DND-41 (cell line): ENCODE results near the gene PTPRU.

ENCODE experiments used
- ATAC-seq: fragments of 200-7000 bp; cut with Tn5 transposase; 3 replicates; pipeline ENCODE4 v1.9.1; 2021; ENCODE audit warnings: low read depth; ENCODE audit not compliant: insufficient read depth
- DNase-seq: peaks from one replicate; pipeline ENCODE4 v3.0.0-alpha.2; 2020
- H2AFZ ChIP-seq: 2 replicates; pipeline ENCODE4 v1.6.0; 2012; ENCODE audit warnings: low read depth, low read length
- H3K27ac ChIP-seq: 2 replicates; pipeline ENCODE4 v1.5.1; 2012; ENCODE audit warnings: low read length, inconsistent platforms
- H3K27me3 ChIP-seq: fragments of 200-600 bp; sonication (generic); 2 replicates; pipeline ENCODE4 v1.6.0; 2012; ENCODE audit warnings: low read length, mild to moderate bottlenecking, inconsistent platforms; ENCODE audit not compliant: insufficient read depth, poor library complexity
- H3K36me3 ChIP-seq: 2 replicates; pipeline ENCODE4 v1.5.1; 2012; ENCODE audit warnings: low read length, inconsistent platforms; ENCODE audit not compliant: insufficient read depth
- H3K4me1 ChIP-seq: 2 replicates; pipeline ENCODE4 v1.5.1; 2012; ENCODE audit warnings: mild to moderate bottlenecking, low read length; ENCODE audit not compliant: insufficient read depth
- H3K4me2 ChIP-seq: 2 replicates; pipeline ENCODE4 v1.6.0; 2012; ENCODE audit warnings: mild to moderate bottlenecking, moderate library complexity, low read length, inconsistent platforms; ENCODE audit not compliant: insufficient read depth
- H3K4me3 ChIP-seq, 2 experiments: fragments of 200-600 bp in 1 of 2; shearing (Covaris generic) in 1 of 2; 2 replicates each; pipeline ENCODE4 v1.5.1; 2012 to 2016; ENCODE audit warnings: inconsistent platforms in 2 of 2, low read length in 2 of 2, mild to moderate bottlenecking in 2 of 2, low read depth in 1 of 2, moderate library complexity in 1 of 2
- H3K79me2 ChIP-seq: 2 replicates; pipeline ENCODE4 v1.6.0; 2012; ENCODE audit warnings: low read length, inconsistent platforms; ENCODE audit not compliant: insufficient read depth
- H3K9ac ChIP-seq: 2 replicates; pipeline ENCODE4 v1.6.0; 2012; ENCODE audit warnings: low read depth, mild to moderate bottlenecking, inconsistent platforms, low read length, moderate library complexity
- H3K9me3 ChIP-seq: 2 replicates; pipeline ENCODE4 v1.5.1; 2012; ENCODE audit warnings: low read length, moderate library complexity, mild to moderate bottlenecking, inconsistent platforms; ENCODE audit not compliant: insufficient read depth, severe bottlenecking
- H4K20me1 ChIP-seq: 2 replicates; pipeline ENCODE4 v1.6.0; 2012; ENCODE audit warnings: low read length; ENCODE audit not compliant: insufficient read depth
- EZH2 ChIP-seq: IDR thresholded peaks from 3 replicates; pipeline ENCODE4 v1.6.1; 2012; ENCODE audit warnings: borderline replicate concordance, low read depth, mild to moderate bottlenecking, moderate library complexity, low read length, inconsistent platforms; ENCODE audit not compliant: severe bottlenecking
- TF ChIP-seq, protein P1 (sequence below): IDR thresholded peaks from 2 replicates; pipeline ENCODE4 v1.5.1; 2012; ENCODE audit warnings: borderline replicate concordance, low read length, moderate library complexity, mild to moderate bottlenecking; ENCODE audit not compliant: poor library complexity, severe bottlenecking; ENCODE audit errors: extremely low read depth

Gene PTPRU

GRCh38 chr1:29364101-29364678 is 127.9 kb downstream of the PTPRU start:
- DNase-seq = no peak
- no peaks in the 10 kb centered on the region for H3K79me2 ChIP-seq
- no peaks in the 10 kb centered on the region for H3K36me3 ChIP-seq
- no peaks in the 10 kb centered on the region for H3K9me3 ChIP-seq
- TF ChIP-seq, protein P1, sequence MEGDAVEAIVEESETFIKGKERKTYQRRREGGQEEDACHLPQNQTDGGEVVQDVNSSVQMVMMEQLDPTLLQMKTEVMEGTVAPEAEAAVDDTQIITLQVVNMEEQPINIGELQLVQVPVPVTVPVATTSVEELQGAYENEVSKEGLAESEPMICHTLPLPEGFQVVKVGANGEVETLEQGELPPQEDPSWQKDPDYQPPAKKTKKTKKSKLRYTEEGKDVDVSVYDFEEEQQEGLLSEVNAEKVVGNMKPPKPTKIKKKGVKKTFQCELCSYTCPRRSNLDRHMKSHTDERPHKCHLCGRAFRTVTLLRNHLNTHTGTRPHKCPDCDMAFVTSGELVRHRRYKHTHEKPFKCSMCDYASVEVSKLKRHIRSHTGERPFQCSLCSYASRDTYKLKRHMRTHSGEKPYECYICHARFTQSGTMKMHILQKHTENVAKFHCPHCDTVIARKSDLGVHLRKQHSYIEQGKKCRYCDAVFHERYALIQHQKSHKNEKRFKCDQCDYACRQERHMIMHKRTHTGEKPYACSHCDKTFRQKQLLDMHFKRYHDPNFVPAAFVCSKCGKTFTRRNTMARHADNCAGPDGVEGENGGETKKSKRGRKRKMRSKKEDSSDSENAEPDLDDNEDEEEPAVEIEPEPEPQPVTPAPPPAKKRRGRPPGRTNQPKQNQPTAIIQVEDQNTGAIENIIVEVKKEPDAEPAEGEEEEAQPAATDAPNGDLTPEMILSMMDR = no peak
- no peak for TF ChIP-seq EZH2
- no peak overlapping the region for H3K9ac ChIP-seq
- no peak overlapping the region for H3K4me2 ChIP-seq
- H3K4me3 ChIP-seq = no peak overlapping the region
- no peak for ATAC-seq
- H3K4me1 ChIP-seq = no peaks in the 10 kb centered on the region
- H2AFZ ChIP-seq = no peak overlapping the region
- H3K27me3 ChIP-seq = peaks cover 10% of the 10 kb centered on the region
- H3K27ac ChIP-seq = no peak overlapping the region
- no peaks in the 10 kb centered on the region for H4K20me1 ChIP-seq

GRCh38 chr1:29365906-29366670 is 129.8 kb downstream of the PTPRU start:
- H2AFZ ChIP-seq = no peak overlapping the region
- no peaks in the 10 kb centered on the region for H3K36me3 ChIP-seq
- DNase-seq (no peak), ATAC-seq (no peak)
- H3K79me2 ChIP-seq = no peaks in the 10 kb centered on the region
- H3K4me1 ChIP-seq = no peaks in the 10 kb centered on the region
- no peaks in the 10 kb centered on the region for H4K20me1 ChIP-seq
- TF ChIP-seq EZH2 = no peak
- TF ChIP-seq, protein P1 = no peak
- H3K4me2 ChIP-seq = no peak overlapping the region
- no peak overlapping the region for H3K4me3 ChIP-seq
- no peak overlapping the region for H3K27ac ChIP-seq
- no peak overlapping the region for H3K9ac ChIP-seq
- peaks cover 8% of the 10 kb centered on the region for H3K27me3 ChIP-seq
- no peaks in the 10 kb centered on the region for H3K9me3 ChIP-seq

GRCh38 chr1:29368936-29369932 is 132.9 kb downstream of the PTPRU start:
- no peak overlapping the region for H3K4me3 ChIP-seq
- no peak overlapping the region for H3K27ac ChIP-seq
- H3K27me3 ChIP-seq = peaks cover 6% of the 10 kb centered on the region
- no peaks in the 10 kb centered on the region for H3K4me1 ChIP-seq
- no peak overlapping the region for H3K9ac ChIP-seq
- DNase-seq = no peak
- ATAC-seq = no peak
- H3K36me3 ChIP-seq = no peaks in the 10 kb centered on the region
- H4K20me1 ChIP-seq = no peaks in the 10 kb centered on the region
- no peaks in the 10 kb centered on the region for H3K9me3 ChIP-seq
- no peaks in the 10 kb centered on the region for H3K79me2 ChIP-seq
- H2AFZ ChIP-seq = no peak overlapping the region
- TF ChIP-seq EZH2 = no peak
- no peak overlapping the region for H3K4me2 ChIP-seq

DNA sequence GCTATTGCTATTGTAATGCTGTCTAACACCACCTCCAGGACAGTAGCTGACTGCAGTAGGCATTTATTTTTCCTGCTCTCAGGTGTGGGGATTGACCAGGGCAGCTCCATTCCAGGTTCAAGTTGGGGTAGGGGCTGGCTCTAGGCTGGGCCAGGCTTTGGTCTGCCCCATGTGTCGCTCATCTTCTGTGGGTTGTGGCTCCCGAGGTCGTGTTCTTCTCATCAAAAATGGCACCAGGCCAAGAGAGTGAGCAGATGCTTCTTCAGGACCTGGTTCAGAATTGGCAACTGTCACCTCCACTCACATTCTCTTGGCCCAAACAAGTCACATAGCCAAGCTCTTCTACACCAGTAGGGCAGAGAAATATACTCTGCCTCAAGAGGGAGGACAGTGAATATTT is 133.7 kb downstream of the PTPRU start:
- no peak for ATAC-seq
- no peak for DNase-seq
- Histone ChIP-seq H3K4me2 (no peak overlapping the region), H3K4me3 (no peak overlapping the region), H3K79me2 (no peaks in the 10 kb centered on the region), H3K9ac (no peak overlapping the region), H3K27ac (no peak overlapping the region), H3K9me3 (no peaks in the 10 kb centered on the region), H4K20me1 (no peaks in the 10 kb centered on the region), H3K36me3 (no peaks in the 10 kb centered on the region), H2AFZ (no peak overlapping the region), H3K4me1 (no peaks in the 10 kb centered on the region), H3K27me3 (peaks cover 6% of the 10 kb centered on the region)
- no peak for TF ChIP-seq EZH2
- TF ChIP-seq, protein P1 = no peak
